GM20431 (cell line): ENCODE measurements around the gene NAAA.

Experiments used
- in situ Hi-C: fragments of 300-500 bp; cut with MseI, MboI; formaldehyde crosslinking; loops from one replicate; pipeline ENCODE4 v1.15.0; 2020; ENCODE audit warnings: low sequenced_read_pairs; ENCODE audit not compliant: unreplicated experiment

Gene NAAA

GRCh38 chr4:75867130-75867529 lies 73.7 kb downstream of the NAAA start:
- in situ Hi-C loops = no loop called here
